Measurements from ENCODE around the gene COL4A2.

The COL4A2 gene

GRCh38 chr13:110548891-110549794 is 242.1 kb downstream of the COL4A2 start:
- DNase-seq (ENCODE audit: low read depth in 3 of 3, low spot score in 1 of 3): no peak

DNA sequence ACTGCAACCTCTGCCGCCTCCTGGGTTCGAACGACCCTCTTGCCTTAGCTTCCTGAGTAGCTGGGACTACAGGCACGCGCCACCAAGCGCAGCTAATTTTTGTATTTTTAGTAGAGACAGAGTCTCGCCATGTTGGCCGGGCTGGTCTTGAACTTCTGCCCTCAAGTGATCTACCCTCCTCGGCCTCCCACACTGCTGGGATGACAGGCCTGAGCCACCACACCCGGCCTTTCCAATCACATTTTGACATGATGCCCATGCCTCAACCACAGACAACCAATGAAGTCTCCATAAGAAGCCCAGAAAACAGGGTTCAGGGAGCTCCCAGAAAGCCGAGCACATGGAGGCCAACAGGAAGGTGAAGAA is 242.7 kb downstream of the COL4A2 start:
- no peak for DNase-seq (ENCODE audit: low read depth in 3 of 3, low spot score in 1 of 3)

DNA sequence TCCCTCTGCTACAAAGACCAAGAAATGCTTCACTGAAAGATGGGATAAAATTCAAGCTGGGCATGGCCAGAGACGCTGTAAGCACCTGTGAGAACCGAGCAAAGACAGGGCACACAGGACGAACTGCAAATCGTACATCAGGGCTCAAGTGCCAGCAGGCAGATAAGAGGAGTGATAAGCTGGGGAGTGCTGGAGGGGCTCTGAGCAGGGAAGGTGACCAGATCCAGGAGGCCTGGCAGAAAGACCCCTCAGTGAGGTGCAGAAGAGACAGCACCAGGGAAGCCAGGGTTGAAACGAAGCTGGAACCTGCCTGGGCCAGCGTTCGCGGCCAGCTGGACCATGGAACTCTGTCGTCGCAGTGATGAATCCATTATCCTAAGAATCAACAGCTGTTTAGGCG is 244.2 kb downstream of the COL4A2 start:
- DNase-seq (ENCODE audit: low read depth in 3 of 3, low spot score in 1 of 3): no peak

DNA sequence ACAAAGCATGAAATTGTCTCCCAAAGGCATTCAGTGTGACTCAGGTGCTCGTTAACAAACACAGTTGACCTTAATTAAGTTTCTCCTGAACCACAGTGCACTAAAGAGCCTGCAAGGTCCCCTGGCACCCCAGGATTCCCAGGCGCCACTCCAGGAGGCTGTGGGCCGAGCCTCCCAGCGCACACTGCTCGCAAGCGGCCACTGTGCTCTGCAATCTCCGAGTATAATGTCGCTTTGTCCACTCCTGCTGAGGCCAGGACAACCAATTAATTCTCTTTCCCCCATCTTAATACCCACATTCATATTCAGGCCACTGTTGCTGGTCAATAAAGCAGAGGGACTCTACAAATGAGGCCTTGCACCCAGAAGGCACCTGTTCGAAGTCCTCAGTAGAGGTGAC is 245.7 kb downstream of the COL4A2 start:
- DNase-seq (ENCODE audit: low read depth in 3 of 3, low spot score in 1 of 3): no peak

- no peak for DNase-seq (ENCODE audit: low read depth in 3 of 3, low spot score in 1 of 3)
Observed at GRCh38 chr13:110553417-110553816, 246.3 kb downstream of the COL4A2 start.

- no peak for DNase-seq (ENCODE audit: low read depth in 3 of 3, low spot score in 1 of 3)
Observed at GRCh38 chr13:110554227-110554836, 247.2 kb downstream of the COL4A2 start.

DNA sequence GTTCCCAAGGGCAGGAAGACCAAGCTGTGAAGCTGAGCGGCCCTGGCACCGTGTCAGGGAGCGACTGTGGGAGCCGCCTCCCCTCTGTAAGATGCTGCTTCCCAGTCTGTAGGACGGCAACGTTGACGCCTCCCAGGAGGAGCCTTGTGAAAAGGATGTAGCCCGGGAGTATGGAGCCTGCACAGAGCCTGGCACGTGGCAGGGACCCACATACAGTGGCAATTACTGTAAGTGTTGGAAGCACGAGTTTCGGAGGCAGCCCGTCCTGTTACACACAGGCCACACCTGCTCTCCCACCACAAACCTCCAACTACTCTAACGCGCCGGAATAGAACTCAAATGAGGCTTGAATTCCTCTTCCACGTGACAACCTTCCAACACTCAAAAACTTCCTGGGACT is 247.9 kb downstream of the COL4A2 start:
- DNase-seq (ENCODE audit: low read depth in 3 of 3, low spot score in 1 of 3): no peak

GRCh38 chr13:110555601-110556223 is 248.6 kb downstream of the COL4A2 start:
- DNase-seq (ENCODE audit: low read depth in 3 of 3, low spot score in 1 of 3): no peak

GRCh38 chr13:110556224-110556606 is 249.1 kb downstream of the COL4A2 start:
- DNase-seq (ENCODE audit: low read depth in 3 of 3, low spot score in 1 of 3): no peak

GRCh38 chr13:110557082-110557481 is 250.0 kb downstream of the COL4A2 start:
- no peak for DNase-seq (ENCODE audit: low read depth in 3 of 3, low spot score in 1 of 3)

- DNase-seq (ENCODE audit: low read depth in 3 of 3, low spot score in 1 of 3): no peak
Observed at GRCh38 chr13:110557610-110558305, 250.7 kb downstream of the COL4A2 start.

- DNase-seq (ENCODE audit: low read depth in 3 of 3, low spot score in 1 of 3): no peak
Observed at GRCh38 chr13:110559429-110559943, 252.4 kb downstream of the COL4A2 start.

GRCh38 chr13:110559986-110560385 is 252.9 kb downstream of the COL4A2 start:
- no peak for DNase-seq (ENCODE audit: low read depth in 3 of 3, low spot score in 1 of 3)

DNA sequence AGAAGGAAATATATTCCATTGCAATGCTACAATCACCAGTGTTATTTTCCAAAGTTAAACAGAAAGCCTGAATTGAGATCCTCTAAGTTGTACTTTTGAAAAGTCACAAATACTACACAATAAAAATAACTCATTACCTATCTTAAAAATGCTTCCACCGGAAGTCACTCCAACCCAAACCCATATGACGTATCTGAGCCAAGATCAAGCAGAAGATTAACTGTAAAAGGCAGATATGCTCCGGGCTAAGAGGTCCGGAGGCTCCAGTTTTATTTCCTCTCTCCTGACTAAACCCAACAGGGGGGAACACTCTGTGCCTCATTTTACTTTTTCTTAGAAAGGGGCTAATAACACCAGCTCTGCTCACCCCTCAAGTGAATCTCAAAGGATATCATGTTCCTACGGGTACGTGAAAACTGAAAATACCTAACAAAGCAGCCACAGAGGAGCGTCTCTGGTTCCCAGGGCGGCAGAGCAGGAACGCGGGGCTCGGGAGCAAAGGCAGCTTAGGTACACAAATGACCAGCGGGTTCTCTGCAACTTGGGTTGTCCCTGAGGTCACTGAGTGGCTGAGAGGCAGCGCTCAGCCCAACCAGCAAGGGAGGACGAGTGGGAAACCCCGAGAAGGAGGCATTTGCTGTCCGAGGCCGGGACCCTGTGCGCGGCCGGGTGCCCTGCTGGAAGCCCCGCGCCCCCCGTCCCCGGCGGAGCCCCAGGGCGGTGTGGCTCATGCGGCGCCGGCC is 253.7 kb downstream of the COL4A2 start:
- no peak for DNase-seq (ENCODE audit: low read depth in 3 of 3, low spot score in 1 of 3)

GRCh38 chr13:110561344-110562035 is 254.4 kb downstream of the COL4A2 start, which contains the start of gene RAB20:
Gene RAB20, minus strand, starts transcription at chr13:110561722. Its CDS starts 203 bp downstream, at chr13:110561519.
- DNase-seq (ENCODE audit: low read depth in 3 of 3, low spot score in 1 of 3): peak in 2 of 3 donors; percentile 34 to 38

DNA sequence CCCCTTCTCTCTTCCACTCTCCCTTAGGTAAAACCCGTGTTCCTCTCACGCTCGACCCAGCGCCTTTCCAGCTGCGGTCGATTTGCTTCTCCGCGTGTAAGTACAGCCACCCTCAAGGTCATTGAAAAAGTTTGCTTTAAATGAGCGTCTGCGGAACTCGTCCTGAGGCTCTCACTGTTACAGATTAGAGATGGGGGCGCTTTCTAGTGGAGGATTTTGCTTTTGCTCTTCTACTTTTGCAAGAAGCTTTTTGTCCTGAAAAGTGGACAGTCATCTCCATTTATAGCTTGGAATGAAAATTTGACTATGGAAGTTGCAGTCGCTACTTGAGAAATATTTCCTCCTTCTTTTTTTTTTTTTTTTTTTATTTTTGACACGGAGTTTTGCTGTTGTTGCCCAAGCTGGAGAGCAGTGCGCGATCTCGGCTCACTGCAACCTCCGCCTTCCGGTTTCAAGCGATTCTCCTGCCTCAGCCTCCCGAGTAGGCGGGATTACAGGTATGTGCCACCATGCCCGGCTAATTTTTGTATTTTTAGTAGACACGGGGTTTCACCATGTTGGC is 255.0 kb downstream of the COL4A2 start:
- no peak for DNase-seq (ENCODE audit: low read depth in 3 of 3, low spot score in 1 of 3)

Measured in stimulated activated CD4-positive, alpha-beta T cell treated with anti-CD3 and anti-CD28 coated beads, TNF-alpha, amount 100 ng/mL, for 1 hour (primary cell).